HepG2 (cell line): ENCODE measurements around the gene TSHZ2.

ENCODE experiments used
- NFE2L1 ChIP-seq: sonication (generic); formaldehyde crosslinking; IDR thresholded peaks from 2 replicates; pipeline ENCODE4 v1.4.0; 2020; ENCODE audit warnings: missing genetic modification reagents, mild to moderate bottlenecking, borderline replicate concordance
- NR2F6 ChIP-seq, 2 experiments: IDR thresholded peaks; 2 replicates each; pipeline ENCODE4 v1.6.1; 2016; ENCODE audit warnings: antibody characterized with exemption in 1 of 2, mild to moderate bottlenecking in 1 of 2
- TAF1 ChIP-seq: sonication (generic); formaldehyde crosslinking; IDR thresholded peaks from 2 replicates; pipeline ENCODE4 v1.4.0; 2020; ENCODE audit warnings: missing genetic modification reagents
- ZNF143 ChIP-seq: sonication (generic); formaldehyde crosslinking; IDR thresholded peaks from 2 replicates; pipeline ENCODE4 v1.4.0; 2020; ENCODE audit warnings: missing genetic modification reagents

GRCh38 chr20:53384392-53384791, 412.2 kb downstream of the TSHZ2 start:
- TF ChIP-seq ZNF143 (CRISPR knock-in tag) (no peak), TAF1 (CRISPR knock-in tag) (no peak), NR2F6 (IDR thresholded peaks at IDR 0.05) (no peak), NR2F6 (CRISPR knock-in tag; IDR thresholded peaks at IDR 0.05) (no peak), NFE2L1 (no peak)
